HepG2 (cell line): Measurements from ENCODE around the gene HOXD12. TPM values are rescaled to one million over a fixed set of nuclear protein-coding genes. Genes with fewer than 3 reads are reported as not detected.

ENCODE experiments used
- ARID4A ChIP-seq: sonication (generic); formaldehyde crosslinking; IDR thresholded peaks from 2 replicates; pipeline ENCODE4 v1.5.0; 2020; ENCODE audit warnings: mild to moderate bottlenecking, missing genetic modification reagents, borderline replicate concordance
- CBX2 ChIP-seq, 2 experiments: fragments of 200-600 bp in 1 of 2; sonication (generic); formaldehyde crosslinking in 1 of 2; IDR thresholded peaks; 2 replicates each; pipeline versions ENCODE4 v1.7.0 to v1.8.1; 2018 to 2022; ENCODE audit warnings: low read depth in 2 of 2, low read length in 1 of 2, mild to moderate bottlenecking in 1 of 2, missing genetic modification reagents in 1 of 2
- CREM ChIP-seq, 2 experiments: sonication (generic) in 1 of 2; formaldehyde crosslinking in 1 of 2; IDR thresholded peaks; 2 replicates each; pipeline versions ENCODE4 v1.4.0 to v1.6.1; 2016 to 2020; ENCODE audit warnings: antibody characterized with exemption in 1 of 2, mild to moderate bottlenecking in 1 of 2, missing genetic modification reagents in 1 of 2
- FOXJ3 ChIP-seq: sonication (generic); formaldehyde crosslinking; IDR thresholded peaks from 2 replicates; pipeline ENCODE4 v1.4.0; 2020; ENCODE audit warnings: missing genetic modification reagents, mild to moderate bottlenecking, borderline replicate concordance
- GATAD2A ChIP-seq: IDR thresholded peaks from 2 replicates; pipeline ENCODE4 v1.6.1; 2016
- GLI4 ChIP-seq: sonication (generic); formaldehyde crosslinking; IDR thresholded peaks from 2 replicates; pipeline ENCODE4 v1.5.1; 2020; ENCODE audit warnings: missing genetic modification reagents, mild to moderate bottlenecking, moderate library complexity, borderline replicate concordance
- HHEX ChIP-seq: IDR thresholded peaks from 2 replicates; pipeline ENCODE4 v1.6.1; 2016; ENCODE audit warnings: control low read depth
- PTBP1 ChIP-seq: fragments of 200-400 bp; formaldehyde crosslinking; IDR thresholded peaks from 2 replicates; pipeline ENCODE4 v1.6.1; 2018; ENCODE audit warnings: low read length, low read depth; ENCODE audit not compliant: poor library complexity, severe bottlenecking
- SP140L ChIP-seq: sonication (generic); formaldehyde crosslinking; IDR thresholded peaks from 2 replicates; pipeline ENCODE4 v1.4.0; 2020; ENCODE audit warnings: missing genetic modification reagents, borderline replicate concordance
- TGIF2 ChIP-seq: IDR thresholded peaks from 2 replicates; pipeline ENCODE4 v1.6.1; 2016; ENCODE audit warnings: control low read depth, missing compliant biosample characterization
- ZC3H4 ChIP-seq: sonication (generic); formaldehyde crosslinking; IDR thresholded peaks from 2 replicates; pipeline ENCODE4 v1.4.0; 2020; ENCODE audit warnings: missing genetic modification reagents, borderline replicate concordance
- ZGPAT ChIP-seq: IDR thresholded peaks from 2 replicates; pipeline ENCODE4 v1.6.1; 2016; ENCODE audit warnings: mild to moderate bottlenecking
- ZNF672 ChIP-seq: sonication (generic); formaldehyde crosslinking; IDR thresholded peaks from 2 replicates; pipeline ENCODE4 v1.8.1; 2022; ENCODE audit warnings: missing genetic modification reagents
- ZNF724P ChIP-seq: sonication (generic); formaldehyde crosslinking; IDR thresholded peaks from 2 replicates; pipeline ENCODE4 v1.8.0; 2022; ENCODE audit warnings: missing genetic modification reagents, borderline replicate concordance
- polyA plus RNA-seq, 8 experiments: library from polyadenylated mRNA; depleted of rRNA in 3 of 8; stranded (reverse) in 7 of 8; unstranded in 1 of 8; fragments of >200 nt; fragmentation: Illumina TruSeq in 4 of 8; extraction: Trizol in 4 of 8; gene quantifications; 2 replicates each; pipeline versions ENCODE4 v1.2.1 to v1.2.3, GENCODE V29; 2011 to 2016; ENCODE audit warnings: low read depth in 4 of 8, missing spikeins in 1 of 8, mixed read lengths in 1 of 8; ENCODE audit not compliant: insufficient read depth in 1 of 8
- total RNA-seq, 5 experiments: library from RNA; depleted of rRNA; stranded (reverse); fragments of >200 nt; fragmentation: Illumina TruSeq; extraction: Trizol; gene quantifications; 2 replicates each; pipeline ENCODE4 v1.2.3, GENCODE V29; 2016; ENCODE audit warnings: low read depth in 1 of 5
- TF ChIP-seq, protein P1 (sequence below): sonication (generic); formaldehyde crosslinking; conservative IDR thresholded peaks from 2 replicates; pipeline ENCODE4 v1.8.1; 2023; ENCODE audit warnings: missing genetic modification reagents

HOXD12 gene
- total and polyA plus RNA-seq, 2 of the 13 experiments (the other 11 are each of a cell fraction or from before 2014, with no cell fraction given): not detected

- TF ChIP-seq ARID4A (peak; percentile 35; the same call in 1 of the 2 replicates), ZNF672 (CRISPR knock-in tag) (no peak), PTBP1 (peak; percentile 77), GATAD2A (CRISPR knock-in tag) (peak; percentile 62), TGIF2 (CRISPR knock-in tag) (0 out of 2 replicates have a peak, but pooled peaks have one; percentile 47), GLI4 (CRISPR knock-in tag) (no peak), HHEX (CRISPR knock-in tag) (no peak), ZGPAT (peak; percentile 82), ZNF724P (CRISPR knock-in tag) (peak; percentile 65; the same call in 1 of the 2 replicates), CBX2 (IDR thresholded peaks at IDR 0.05; ENCODE audit: low read depth, low read length) (no peak), CBX2 (CRISPR knock-in tag; IDR thresholded peaks at IDR 0.05; ENCODE audit: low read depth) (peak; percentile 80; the same call in 1 of the 2 replicates), CREM (IDR thresholded peaks at IDR 0.05) (no peak), CREM (CRISPR knock-in tag; IDR thresholded peaks at IDR 0.05) (no peak), SP140L (CRISPR knock-in tag) (no peak), FOXJ3 (CRISPR knock-in tag) (no peak; the same call in 1 of the 2 replicates), ZC3H4 (CRISPR knock-in tag) (no peak)
- TF ChIP-seq, protein P1, sequence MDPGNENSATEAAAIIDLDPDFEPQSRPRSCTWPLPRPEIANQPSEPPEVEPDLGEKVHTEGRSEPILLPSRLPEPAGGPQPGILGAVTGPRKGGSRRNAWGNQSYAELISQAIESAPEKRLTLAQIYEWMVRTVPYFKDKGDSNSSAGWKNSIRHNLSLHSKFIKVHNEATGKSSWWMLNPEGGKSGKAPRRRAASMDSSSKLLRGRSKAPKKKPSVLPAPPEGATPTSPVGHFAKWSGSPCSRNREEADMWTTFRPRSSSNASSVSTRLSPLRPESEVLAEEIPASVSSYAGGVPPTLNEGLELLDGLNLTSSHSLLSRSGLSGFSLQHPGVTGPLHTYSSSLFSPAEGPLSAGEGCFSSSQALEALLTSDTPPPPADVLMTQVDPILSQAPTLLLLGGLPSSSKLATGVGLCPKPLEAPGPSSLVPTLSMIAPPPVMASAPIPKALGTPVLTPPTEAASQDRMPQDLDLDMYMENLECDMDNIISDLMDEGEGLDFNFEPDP (CRISPR knock-in tag): no peak
Measured at GRCh38 chr2:176140513-176141317, 41.1 kb downstream of the HOXD12 start (continued).
